OCI-LY1 (cell line): ENCODE measurements around the gene UBASH3B.
A peak's percentile ranks its signal among the peaks of the same experiment; 100 is the strongest.

Experiments
- H2AFZ ChIP-seq: fragments of 200-600 bp; sonication (generic), shearing (Covaris generic); 2 replicates; pipeline ENCODE4 v1.6.0; 2014; ENCODE audit warnings: antibody characterized with exemption, mild to moderate bottlenecking, low read length
- H3F3A ChIP-seq: fragments of 200-600 bp; sonication (generic), shearing (Covaris generic); 2 replicates; pipeline ENCODE4 v1.6.0; 2014; ENCODE audit warnings: mild to moderate bottlenecking, antibody characterized with exemption, low read length, moderate library complexity; ENCODE audit not compliant: insufficient read depth
- H3K27ac ChIP-seq: fragments of 200-600 bp; sonication (generic); 2 replicates; pipeline ENCODE4 v1.5.1; 2014; ENCODE audit warnings: low read length, mixed run types, mild to moderate bottlenecking, low read depth; ENCODE audit not compliant: poor library complexity, severe bottlenecking
- H3K27me3 ChIP-seq: fragments of 200-600 bp; sonication (generic); 2 replicates; pipeline ENCODE4 v1.6.0; 2014; ENCODE audit warnings: antibody characterized with exemption, mild to moderate bottlenecking, low read length, moderate library complexity; ENCODE audit not compliant: insufficient read depth
- H3K36me3 ChIP-seq: fragments of 200-600 bp; sonication (generic); 2 replicates; pipeline ENCODE4 v1.6.1; 2014; ENCODE audit warnings: mild to moderate bottlenecking, antibody characterized with exemption, low read length, moderate library complexity, mixed read lengths; ENCODE audit not compliant: insufficient read depth
- H3K4me1 ChIP-seq: fragments of 200-600 bp; sonication (generic); 2 replicates; pipeline ENCODE4 v1.5.1; 2014; ENCODE audit warnings: mild to moderate bottlenecking, low read length, moderate library complexity; ENCODE audit not compliant: insufficient read depth, severe bottlenecking
- H3K4me2 ChIP-seq: fragments of 200-600 bp; sonication (generic), shearing (Covaris generic); 2 replicates; pipeline ENCODE4 v1.6.1; 2014; ENCODE audit warnings: low read length
- H3K4me3 ChIP-seq: fragments of 200-600 bp; sonication (generic); 2 replicates; pipeline ENCODE4 v1.5.1; 2014; ENCODE audit warnings: low read length, low read depth, mild to moderate bottlenecking, mixed read lengths; ENCODE audit not compliant: poor library complexity, severe bottlenecking
- H3K79me2 ChIP-seq: fragments of 200-600 bp; shearing (Covaris generic); 2 replicates; pipeline ENCODE4 v1.6.1; 2016; ENCODE audit warnings: mixed run types, low read length, mixed read lengths; ENCODE audit not compliant: insufficient read depth
- H3K9ac ChIP-seq: fragments of 200-600 bp; sonication (generic), shearing (Covaris generic); 2 replicates; pipeline ENCODE4 v1.6.1; 2014; ENCODE audit warnings: mild to moderate bottlenecking, low read length, mixed read lengths
- H3K9me2 ChIP-seq: fragments of 200-600 bp; sonication (generic), shearing (Covaris generic); 2 replicates; pipeline ENCODE4 v1.6.1; 2014; ENCODE audit warnings: low read depth, mild to moderate bottlenecking, low read length, mixed read lengths
- H3K9me3 ChIP-seq: fragments of 200-600 bp; shearing (Covaris generic); 2 replicates; pipeline ENCODE4 v1.6.1; 2014; ENCODE audit warnings: low read length, mixed read lengths
- H4K20me1 ChIP-seq: fragments of 200-600 bp; sonication (generic), shearing (Covaris generic); 2 replicates; pipeline ENCODE4 v1.6.0; 2016; ENCODE audit warnings: mild to moderate bottlenecking, low read length; ENCODE audit not compliant: insufficient read depth
- CTCF ChIP-seq: fragments of 200-600 bp; sonication (generic), shearing (Covaris generic); IDR thresholded peaks from 2 replicates; pipeline ENCODE4 v1.5.1; 2017; ENCODE audit warnings: mild to moderate bottlenecking, antibody characterized with exemption, low read length, moderate library complexity, mixed read lengths
- EZH2 ChIP-seq: fragments of 200-600 bp; sonication (generic), shearing (Covaris generic); IDR thresholded peaks from 2 replicates; pipeline ENCODE4 v1.8.0; 2017; ENCODE audit warnings: borderline replicate concordance, mixed run types, mild to moderate bottlenecking, antibody characterized with exemption, low read length, moderate library complexity, mixed read lengths

The UBASH3B gene

GRCh38 chr11:122656073-122656630 lies 630 bp downstream of the UBASH3B start:
- Histone ChIP-seq H3K27me3 (no peaks in the 10 kb centered on the region), H3K9ac (peak overlapping the region; percentile 82), H3K4me3 (peak overlapping the region; percentile 93), H3K9me3 (no peaks in the 10 kb centered on the region), H3K36me3 (no peaks in the 10 kb centered on the region; the same call in 1 of the 2 replicates), H3K27ac (no peak overlapping the region), H4K20me1 (no peaks in the 10 kb centered on the region), H3K4me2 (peak overlapping the region; percentile 94), H2AFZ (no peak overlapping the region), H3K4me1 (peaks cover 10% of the 10 kb centered on the region), H3F3A (no peaks in the 10 kb centered on the region), H3K79me2 (no peaks in the 10 kb centered on the region), H3K9me2 (no peaks in the 10 kb centered on the region)
- TF ChIP-seq CTCF, result no peak
- no peak for TF ChIP-seq EZH2

- H3K4me3 ChIP-seq, result peak overlapping the region; percentile 93
- H3K4me1 ChIP-seq, result peaks cover 10% of the 10 kb centered on the region
- H3K79me2 ChIP-seq, result no peaks in the 10 kb centered on the region
- no peaks in the 10 kb centered on the region for H3K27me3 ChIP-seq
- no peaks in the 10 kb centered on the region for H3F3A ChIP-seq
- no peak overlapping the region for H3K27ac ChIP-seq
- H3K4me2 ChIP-seq, result peak overlapping the region; percentile 94
- H3K9ac ChIP-seq, result peak overlapping the region; percentile 82
- no peaks in the 10 kb centered on the region; the same call in 1 of the 2 replicates for H3K36me3 ChIP-seq
- H3K9me3 ChIP-seq, result no peaks in the 10 kb centered on the region
- H3K9me2 ChIP-seq, result no peaks in the 10 kb centered on the region
- no peak overlapping the region for H2AFZ ChIP-seq
- no peaks in the 10 kb centered on the region for H4K20me1 ChIP-seq
- TF ChIP-seq CTCF (no peak), EZH2 (no peak)
Measured at GRCh38 chr11:122656631-122657101, 1.1 kb downstream of the UBASH3B start.

GRCh38 chr11:122659676-122660554 lies 4.4 kb downstream of the UBASH3B start:
- Histone ChIP-seq H3K27me3 (no peaks in the 10 kb centered on the region), H3K9me3 (no peaks in the 10 kb centered on the region), H3K9ac (no peak overlapping the region), H2AFZ (no peak overlapping the region), H4K20me1 (no peaks in the 10 kb centered on the region), H3K4me3 (no peak overlapping the region), H3K27ac (no peak overlapping the region), H3K4me1 (peaks cover 10% of the 10 kb centered on the region), H3K79me2 (no peaks in the 10 kb centered on the region), H3K9me2 (no peaks in the 10 kb centered on the region), H3K4me2 (no peak overlapping the region), H3K36me3 (no peaks in the 10 kb centered on the region; the same call in 1 of the 2 replicates), H3F3A (no peaks in the 10 kb centered on the region)
- TF ChIP-seq EZH2, result no peak
- TF ChIP-seq CTCF, result no peak
